PC-3 (cell line): ENCODE measurements around the gene SNED1.

Experiments
- CTCF ChIP-seq: fragments of 300-600 bp; sonication (generic); conservative IDR thresholded peaks from 2 replicates; pipeline ENCODE4 v1.5.1; 2017; ENCODE audit warnings: antibody characterized with exemption, low read depth, mild to moderate bottlenecking, low read length
- EZH2 ChIP-seq: fragments of 300-600 bp; sonication (generic); IDR thresholded peaks from one replicate; pipeline ENCODE4 v1.6.1; 2017; ENCODE audit warnings: antibody characterized with exemption, mild to moderate bottlenecking, low read length; ENCODE audit not compliant: unreplicated experiment
- EZH2phosphoT487 ChIP-seq: fragments of 300-600 bp; sonication (generic); IDR thresholded peaks from 2 replicates; pipeline ENCODE4 v1.6.1; 2018; ENCODE audit warnings: mild to moderate bottlenecking, antibody characterized with exemption, low read length, borderline replicate concordance

- no peak for TF ChIP-seq EZH2
- TF ChIP-seq CTCF, result no peak
- TF ChIP-seq EZH2phosphoT487, result no peak
These were observed 48.4 kb upstream of the SNED1 start for GRCh38 chr2:240949791-240950705.
